GM12872 (cell line): Measurements from ENCODE around the gene CHD2.

ENCODE experiments used
- TF ChIP-seq, protein P1 (sequence below): IDR thresholded peaks from 3 replicates; pipeline ENCODE4 v1.5.1; 2011; ENCODE audit warnings: low read depth, mild to moderate bottlenecking, low read length, moderate library complexity; ENCODE audit not compliant: insufficient read depth

CHD2 gene

DNA sequence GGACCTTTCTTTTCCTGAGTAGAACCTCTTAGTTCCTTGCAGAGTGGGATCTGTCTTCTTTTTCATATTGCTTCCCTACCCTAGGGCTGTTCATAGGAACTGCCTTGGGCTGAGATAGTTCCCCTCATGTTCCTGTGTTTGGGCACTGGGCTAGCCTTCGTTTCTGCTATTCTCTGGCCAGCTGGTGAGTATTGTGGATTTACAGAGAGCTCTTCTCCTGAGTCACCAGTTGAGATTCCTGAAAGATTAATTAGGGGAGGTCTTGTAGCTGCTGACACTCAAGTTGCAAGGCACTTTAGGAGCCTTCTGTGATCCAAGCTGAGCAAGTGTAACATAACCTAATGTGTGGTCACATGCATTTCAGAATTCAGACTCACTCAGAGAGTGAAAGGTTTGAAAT, 30.7 kb downstream of the CHD2 start:
- TF ChIP-seq, protein P1, sequence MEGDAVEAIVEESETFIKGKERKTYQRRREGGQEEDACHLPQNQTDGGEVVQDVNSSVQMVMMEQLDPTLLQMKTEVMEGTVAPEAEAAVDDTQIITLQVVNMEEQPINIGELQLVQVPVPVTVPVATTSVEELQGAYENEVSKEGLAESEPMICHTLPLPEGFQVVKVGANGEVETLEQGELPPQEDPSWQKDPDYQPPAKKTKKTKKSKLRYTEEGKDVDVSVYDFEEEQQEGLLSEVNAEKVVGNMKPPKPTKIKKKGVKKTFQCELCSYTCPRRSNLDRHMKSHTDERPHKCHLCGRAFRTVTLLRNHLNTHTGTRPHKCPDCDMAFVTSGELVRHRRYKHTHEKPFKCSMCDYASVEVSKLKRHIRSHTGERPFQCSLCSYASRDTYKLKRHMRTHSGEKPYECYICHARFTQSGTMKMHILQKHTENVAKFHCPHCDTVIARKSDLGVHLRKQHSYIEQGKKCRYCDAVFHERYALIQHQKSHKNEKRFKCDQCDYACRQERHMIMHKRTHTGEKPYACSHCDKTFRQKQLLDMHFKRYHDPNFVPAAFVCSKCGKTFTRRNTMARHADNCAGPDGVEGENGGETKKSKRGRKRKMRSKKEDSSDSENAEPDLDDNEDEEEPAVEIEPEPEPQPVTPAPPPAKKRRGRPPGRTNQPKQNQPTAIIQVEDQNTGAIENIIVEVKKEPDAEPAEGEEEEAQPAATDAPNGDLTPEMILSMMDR = no peak

DNA sequence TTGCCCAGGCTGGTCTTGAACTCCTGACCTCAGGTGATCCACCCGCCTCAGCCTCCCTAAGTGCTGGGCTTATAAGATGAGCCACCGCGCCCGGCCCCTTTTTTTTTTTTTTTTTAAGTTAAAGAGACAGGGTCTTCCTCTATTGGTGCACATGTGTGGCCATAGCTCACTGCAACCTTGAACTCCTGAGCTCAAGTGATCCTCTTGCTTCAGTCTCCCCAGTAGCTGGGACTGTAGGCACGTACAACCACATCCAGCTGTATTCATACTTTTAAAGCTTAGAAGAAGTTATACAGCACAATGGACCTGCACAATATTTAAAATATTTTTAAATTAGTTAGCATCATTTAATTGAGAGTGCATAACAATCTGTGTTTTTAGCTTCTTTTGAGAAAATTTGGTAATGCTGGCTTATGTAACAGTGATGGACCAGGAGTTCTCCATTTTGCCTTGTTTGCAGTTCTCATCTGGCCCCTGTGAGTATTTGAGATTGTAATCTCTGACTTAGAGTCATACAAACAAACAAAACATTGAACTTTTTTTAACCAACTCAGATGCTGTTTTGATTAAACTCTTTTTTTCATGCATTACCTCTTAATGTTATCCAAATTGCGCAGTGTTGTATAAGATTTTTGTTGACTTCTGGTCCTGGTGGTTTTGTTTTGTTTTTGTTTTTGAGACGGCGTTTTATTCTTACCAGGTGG, 33.0 kb downstream of the CHD2 start:
- TF ChIP-seq, protein P1 = no peak

DNA sequence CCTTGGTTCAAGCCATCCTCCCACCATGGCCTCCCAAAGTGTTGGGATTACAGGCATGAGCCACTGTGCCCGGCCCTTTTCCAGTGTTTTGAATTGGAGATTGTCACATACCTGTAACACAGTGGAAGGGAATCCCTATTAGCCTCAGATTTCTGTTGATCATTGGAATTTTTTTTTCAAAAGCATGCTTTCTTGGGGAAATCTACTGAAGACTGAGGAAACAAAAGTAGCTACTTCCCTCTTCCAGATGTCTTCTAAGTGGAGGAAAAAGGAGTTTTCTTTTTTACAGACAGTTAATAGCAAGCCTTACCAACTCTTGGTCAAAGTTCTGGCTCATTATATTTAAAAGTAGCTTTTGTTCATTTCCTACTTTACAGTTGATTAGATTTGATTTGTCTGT, 33.7 kb downstream of the CHD2 start:
- TF ChIP-seq, protein P1 = no peak

DNA sequence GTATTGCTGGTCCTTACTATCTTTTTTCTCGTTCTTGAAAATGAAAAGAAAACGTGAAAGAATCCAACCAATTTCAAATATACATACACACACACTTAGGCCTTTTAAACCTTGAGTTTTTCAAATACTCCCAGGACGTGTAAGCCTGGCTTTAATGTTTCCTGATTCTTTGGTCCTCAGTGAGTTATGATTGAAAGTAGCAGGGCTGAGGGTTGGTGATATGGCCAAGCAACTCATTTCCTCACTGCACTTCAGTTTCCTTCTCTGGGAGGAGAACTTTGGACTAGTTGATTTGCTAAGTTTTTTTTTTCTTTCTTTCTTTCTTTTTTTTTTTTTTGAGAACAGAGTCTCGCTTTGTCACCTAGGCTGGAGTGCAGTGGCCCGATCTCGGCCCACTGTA, 34.6 kb downstream of the CHD2 start:
- TF ChIP-seq, protein P1 = no peak

DNA sequence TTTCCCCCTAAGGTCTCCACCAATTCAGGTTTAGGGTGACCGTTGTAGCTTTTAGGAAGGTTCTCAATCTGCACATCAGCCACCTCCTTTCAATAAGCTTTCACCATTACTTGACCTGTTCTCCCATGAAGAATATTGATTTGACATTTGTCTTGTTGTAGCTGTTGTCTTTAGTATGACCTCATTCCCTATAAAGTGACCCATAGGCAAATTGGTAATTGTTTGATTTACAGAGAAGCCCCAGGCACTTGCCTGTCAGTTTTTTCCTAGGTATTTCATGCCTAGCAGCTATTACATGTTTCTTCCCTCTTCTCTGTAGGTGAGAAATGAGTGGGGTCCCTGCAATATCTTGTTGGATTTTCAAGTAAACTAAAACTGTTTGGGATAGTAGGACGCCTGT, 36.0 kb downstream of the CHD2 start:
- TF ChIP-seq, protein P1 = no peak

DNA sequence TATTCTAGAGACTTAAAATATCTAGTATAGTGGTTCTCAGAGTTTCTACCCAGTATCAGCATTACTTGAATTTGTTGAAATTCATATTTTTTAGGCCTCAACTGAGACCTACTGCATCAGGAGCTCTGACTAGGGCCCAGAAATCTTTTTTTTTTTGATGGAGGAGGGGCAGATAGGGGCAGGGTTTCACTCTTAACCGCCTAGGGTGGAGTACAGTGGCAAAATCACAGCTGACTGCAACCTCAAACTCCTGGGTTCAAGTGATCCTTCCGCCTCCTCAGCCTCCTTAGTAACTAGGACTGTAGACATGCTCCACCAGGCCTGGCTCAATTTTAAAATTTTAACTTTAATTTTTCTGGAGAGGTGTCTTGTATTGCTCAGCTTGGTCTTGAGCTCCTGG, 36.6 kb downstream of the CHD2 start:
- TF ChIP-seq, protein P1 = no peak

DNA sequence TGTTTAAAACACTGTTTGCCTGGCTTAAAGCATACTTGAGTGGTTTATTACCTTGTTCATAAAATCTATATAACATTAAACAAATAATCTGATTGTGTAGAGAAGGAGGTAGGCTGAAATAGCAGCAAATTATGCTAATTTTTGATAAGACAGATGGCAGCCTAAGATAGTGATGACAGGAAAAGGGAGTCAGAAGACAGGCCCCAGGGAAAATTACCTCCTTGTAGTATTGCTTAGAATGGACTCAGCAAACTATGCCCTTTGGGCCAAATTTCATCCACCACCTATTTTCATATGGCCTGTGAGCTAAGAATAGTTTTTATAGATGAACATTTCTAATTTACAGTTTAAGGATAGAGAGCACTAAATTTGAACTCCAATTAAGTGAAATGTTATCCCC, 37.8 kb downstream of the CHD2 start:
- TF ChIP-seq, protein P1 = no peak
